Astrocyte (in vitro differentiated cells and primary cell): ENCODE measurements around the gene CORO6.

Experiments
- EZH2 ChIP-seq: IDR thresholded peaks from 2 replicates; pipeline ENCODE4 v1.6.1; 2012; ENCODE audit warnings: mild to moderate bottlenecking, low read length, inconsistent platforms; ENCODE audit not compliant: insufficient read depth
- TF ChIP-seq, protein P1 (sequence below): IDR thresholded peaks from 2 replicates; pipeline ENCODE4 v1.5.1; 2011; ENCODE audit warnings: low read depth, mild to moderate bottlenecking, inconsistent platforms, low read length, moderate library complexity; ENCODE audit not compliant: insufficient read depth

DNA sequence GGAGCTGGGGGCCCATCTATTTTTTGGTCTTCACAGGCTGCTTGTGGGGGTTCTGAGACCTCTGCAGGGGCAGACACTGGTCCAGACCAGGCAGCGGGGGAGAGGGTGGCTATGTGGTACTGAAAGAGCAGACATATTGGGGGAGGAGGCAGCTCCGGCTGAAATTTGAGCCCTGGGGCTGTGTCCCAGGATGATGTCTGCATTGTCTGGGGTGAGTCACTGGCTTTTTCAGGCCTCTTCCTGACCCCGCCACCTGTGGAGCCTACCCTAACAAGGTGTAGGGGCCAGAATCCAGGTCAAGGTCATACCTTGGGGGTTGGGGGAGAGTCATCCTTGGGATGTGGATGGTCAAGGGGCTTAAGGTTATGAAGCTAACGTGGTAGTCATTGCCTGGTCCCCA lies 2.4 kb downstream of the CORO6 start:
- TF ChIP-seq, protein P1, sequence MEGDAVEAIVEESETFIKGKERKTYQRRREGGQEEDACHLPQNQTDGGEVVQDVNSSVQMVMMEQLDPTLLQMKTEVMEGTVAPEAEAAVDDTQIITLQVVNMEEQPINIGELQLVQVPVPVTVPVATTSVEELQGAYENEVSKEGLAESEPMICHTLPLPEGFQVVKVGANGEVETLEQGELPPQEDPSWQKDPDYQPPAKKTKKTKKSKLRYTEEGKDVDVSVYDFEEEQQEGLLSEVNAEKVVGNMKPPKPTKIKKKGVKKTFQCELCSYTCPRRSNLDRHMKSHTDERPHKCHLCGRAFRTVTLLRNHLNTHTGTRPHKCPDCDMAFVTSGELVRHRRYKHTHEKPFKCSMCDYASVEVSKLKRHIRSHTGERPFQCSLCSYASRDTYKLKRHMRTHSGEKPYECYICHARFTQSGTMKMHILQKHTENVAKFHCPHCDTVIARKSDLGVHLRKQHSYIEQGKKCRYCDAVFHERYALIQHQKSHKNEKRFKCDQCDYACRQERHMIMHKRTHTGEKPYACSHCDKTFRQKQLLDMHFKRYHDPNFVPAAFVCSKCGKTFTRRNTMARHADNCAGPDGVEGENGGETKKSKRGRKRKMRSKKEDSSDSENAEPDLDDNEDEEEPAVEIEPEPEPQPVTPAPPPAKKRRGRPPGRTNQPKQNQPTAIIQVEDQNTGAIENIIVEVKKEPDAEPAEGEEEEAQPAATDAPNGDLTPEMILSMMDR: no peak
- no peak for TF ChIP-seq EZH2
